Tibial nerve (tissue), 4 donors: ENCODE measurements around the gene MUC16. TPM values are rescaled to one million over a fixed set of nuclear protein-coding genes. Genes with fewer than 3 reads are reported as not detected.
"Not testable (repeated sequence)": the region's sequence is repeated elsewhere in the genome, so short reads cannot be mapped to it uniquely, and the experiment has no call there.

Experiments
- DNase-seq, 2 donors: peaks; one replicate each; pipeline ENCODE4 v3.0.0-alpha.2; 2019; ENCODE audit warnings: low spot score in 2 of 2
- H3K27ac ChIP-seq, 4 donors: fragments of 200-600 bp; sonication (generic) in 3 of 4; one replicate each; pipeline ENCODE4 v1.5.1; 2017 to 2019; ENCODE audit warnings: mild to moderate bottlenecking in 1 of 4
- H3K27me3 ChIP-seq, 2 donors: fragments of 200-600 bp; sonication (generic) in 1 of 2; one replicate each; pipeline versions ENCODE4 v1.5.1 to v1.6.0; 2017 to 2019
- H3K36me3 ChIP-seq, 3 donors: fragments of 200-600 bp; sonication (generic); one replicate each; pipeline ENCODE4 v1.5.1; 2018 to 2019
- H3K4me1 ChIP-seq, 4 donors: fragments of 200-600 bp; sonication (generic) in 3 of 4; one replicate each; pipeline ENCODE4 v1.5.1; 2017 to 2019
- H3K4me3 ChIP-seq, 4 donors: fragments of 200-600 bp; sonication (generic) in 3 of 4; one replicate each; pipeline ENCODE4 v1.5.1; 2017 to 2019; ENCODE audit warnings: mild to moderate bottlenecking in 1 of 4, moderate library complexity in 1 of 4
- H3K9me3 ChIP-seq, 4 donors: fragments of 200-600 bp; sonication (generic) in 3 of 4; one replicate each; pipeline ENCODE4 v1.5.1; 2017 to 2019
- CTCF ChIP-seq, 5 experiments: fragments of 200-600 bp in 3 of 5; fragments of 450-650 bp in 2 of 5; sonication (generic) in 3 of 5; IDR thresholded peaks; one replicate each; pipeline ENCODE4 v1.5.1; 2016 to 2019; ENCODE audit warnings: antibody characterized with exemption in 5 of 5, mild to moderate bottlenecking in 3 of 5, moderate library complexity in 2 of 5
- EP300 ChIP-seq, 2 donors: sonication (generic); formaldehyde crosslinking; IDR thresholded peaks; one replicate each; pipeline ENCODE4 v1.6.1; 2017; ENCODE audit warnings: antibody characterized with exemption in 2 of 2, mild to moderate bottlenecking in 1 of 2
- POLR2A ChIP-seq, 2 donors: fragments of 450-650 bp; IDR thresholded peaks; one replicate each; pipeline ENCODE4 v1.6.1; 2017; ENCODE audit warnings: antibody characterized with exemption in 2 of 2, mild to moderate bottlenecking in 2 of 2, moderate library complexity in 2 of 2
- whole genome bisulfite sequencing, 2 donors: methylation state at CpG; one replicate each; pipeline ENCODE4 v1.1.5; 2018; 5-methylcytosine and 5-hydroxymethylcytosine counted together
- total RNA-seq, 4 donors: library from RNA; depleted of rRNA; stranded (reverse); fragments of >200 nt; gene quantifications; one replicate each; pipeline ENCODE4 v1.1.0, GENCODE V29; 2016

The MUC16 gene
- total RNA-seq, 4 donors from 2014 or later = under 0.01 to 0.21 (median under 0.01) TPM; not detected in 1

- no peaks in the 10 kb centered on the region for H3K36me3 ChIP-seq
- WGBS, 2 donors = 91 to 93% methylated on average over 8 of the region's 8 CpGs
- H3K4me1 ChIP-seq = no peaks in the 10 kb centered on the region
- no peak overlapping the region for H3K27ac ChIP-seq
- H3K27me3 ChIP-seq = no peaks in the 10 kb centered on the region
- no peak overlapping the region for H3K4me3 ChIP-seq
- peaks cover 0 to 5% (median 0%) of the 10 kb centered on the region in 4 donors for H3K9me3 ChIP-seq
- TF ChIP-seq POLR2A (IDR thresholded peaks at IDR 0.05) (no peak), EP300 (IDR thresholded peaks at IDR 0.05) (no peak), CTCF (IDR thresholded peaks at IDR 0.05) (no peak)
- no peak for DNase-seq
Measured at GRCh38 chr19:9054207-9054606, 44.0 kb upstream of the MUC16 start.

- not testable (repeated sequence) for H3K4me3 ChIP-seq, H3K4me1 ChIP-seq, H3K9me3 ChIP-seq, H3K27me3 ChIP-seq, DNase-seq, H3K36me3 ChIP-seq, H3K27ac ChIP-seq
- WGBS, 2 donors = 94 to 97% methylated on average over 6 of the region's 6 CpGs
Measured at GRCh38 chr19:9053674-9054073, 43.5 kb upstream of the MUC16 start.

- TF ChIP-seq EP300 (IDR thresholded peaks at IDR 0.05) (no peak), CTCF (IDR thresholded peaks at IDR 0.05) (no peak), POLR2A (IDR thresholded peaks at IDR 0.05) (no peak)
- H3K27me3 ChIP-seq = no peaks in the 10 kb centered on the region
- H3K4me1 ChIP-seq = no peaks in the 10 kb centered on the region
- no peak for DNase-seq
- 85 to 91% methylated on average over 4 of the region's 4 CpGs for WGBS, 2 donors
- no peak overlapping the region for H3K4me3 ChIP-seq
- no peak overlapping the region for H3K27ac ChIP-seq
- peaks cover 0 to 5% (median 0%) of the 10 kb centered on the region in 4 donors for H3K9me3 ChIP-seq
- H3K36me3 ChIP-seq = no peaks in the 10 kb centered on the region
Measured at GRCh38 chr19:9052894-9053293, 42.7 kb upstream of the MUC16 start.

- WGBS, 2 donors = 55 to 58% methylated on average over 4 of the region's 4 CpGs
- H3K4me3 ChIP-seq = no peak overlapping the region
- H3K27me3 ChIP-seq = no peaks in the 10 kb centered on the region
- H3K9me3 ChIP-seq = peaks cover 0 to 5% (median 0%) of the 10 kb centered on the region in 4 donors
- no peak for DNase-seq
- no peaks in the 10 kb centered on the region for H3K4me1 ChIP-seq
- no peak for TF ChIP-seq EP300 (IDR thresholded peaks at IDR 0.05)
- TF ChIP-seq CTCF (IDR thresholded peaks at IDR 0.05) = no peak
- TF ChIP-seq POLR2A (IDR thresholded peaks at IDR 0.05) = no peak
- no peak overlapping the region for H3K27ac ChIP-seq
- H3K36me3 ChIP-seq = no peaks in the 10 kb centered on the region
Measured at GRCh38 chr19:9046694-9047093, 36.5 kb upstream of the MUC16 start.

- WGBS, 2 donors = 66 to 82% methylated on average over 3 of the region's 3 CpGs
- H3K36me3 ChIP-seq = no peaks in the 10 kb centered on the region
- H3K27me3 ChIP-seq = no peaks in the 10 kb centered on the region
- DNase-seq = no peak
- no peak for TF ChIP-seq POLR2A (IDR thresholded peaks at IDR 0.05)
- TF ChIP-seq CTCF (IDR thresholded peaks at IDR 0.05) = no peak
- H3K9me3 ChIP-seq = peaks cover 0 to under 1% (median 0%) of the 10 kb centered on the region in 4 donors
- H3K4me3 ChIP-seq = no peak overlapping the region
- H3K27ac ChIP-seq = no peak overlapping the region
- H3K4me1 ChIP-seq = no peaks in the 10 kb centered on the region
Measured at GRCh38 chr19:9044449-9044848, 34.2 kb upstream of the MUC16 start.

- no peak overlapping the region for H3K27ac ChIP-seq
- H3K4me1 ChIP-seq = no peaks in the 10 kb centered on the region
- H3K9me3 ChIP-seq = no peaks in the 10 kb centered on the region
- WGBS, 2 donors = 71 to 81% methylated on average over 5 of the region's 5 CpGs
- no peaks in the 10 kb centered on the region for H3K27me3 ChIP-seq
- no peak overlapping the region for H3K4me3 ChIP-seq
- TF ChIP-seq CTCF (IDR thresholded peaks at IDR 0.05) = no peak
- no peak for TF ChIP-seq POLR2A (IDR thresholded peaks at IDR 0.05)
- TF ChIP-seq EP300 (IDR thresholded peaks at IDR 0.05) = no peak
- H3K36me3 ChIP-seq = no peaks in the 10 kb centered on the region
- DNase-seq = no peak
Measured at GRCh38 chr19:9043524-9043923, 33.3 kb upstream of the MUC16 start.
